HG02973 (cell line): ENCODE measurements around the gene AUTS2.
"Not testable (repeated sequence)": the region's sequence is repeated elsewhere in the genome, so short reads cannot be mapped to it uniquely, and the experiment has no call there.

Source experiments
- ATAC-seq: cut with Tn5 transposase; IDR thresholded peaks from one replicate; pipeline ENCODE4 v1.9.1; 2021; ENCODE audit warnings: moderate library complexity; ENCODE audit not compliant: unreplicated experiment

Gene AUTS2

GRCh38 chr7:70711452-70711851, 1113.2 kb downstream of the AUTS2 start:
- ATAC-seq, result no peak

- ATAC-seq, result no peak
Measured at GRCh38 chr7:70712942-70713341, 1114.7 kb downstream of the AUTS2 start.

- no peak for ATAC-seq
Measured at GRCh38 chr7:70714506-70715038, 1116.3 kb downstream of the AUTS2 start.

DNA sequence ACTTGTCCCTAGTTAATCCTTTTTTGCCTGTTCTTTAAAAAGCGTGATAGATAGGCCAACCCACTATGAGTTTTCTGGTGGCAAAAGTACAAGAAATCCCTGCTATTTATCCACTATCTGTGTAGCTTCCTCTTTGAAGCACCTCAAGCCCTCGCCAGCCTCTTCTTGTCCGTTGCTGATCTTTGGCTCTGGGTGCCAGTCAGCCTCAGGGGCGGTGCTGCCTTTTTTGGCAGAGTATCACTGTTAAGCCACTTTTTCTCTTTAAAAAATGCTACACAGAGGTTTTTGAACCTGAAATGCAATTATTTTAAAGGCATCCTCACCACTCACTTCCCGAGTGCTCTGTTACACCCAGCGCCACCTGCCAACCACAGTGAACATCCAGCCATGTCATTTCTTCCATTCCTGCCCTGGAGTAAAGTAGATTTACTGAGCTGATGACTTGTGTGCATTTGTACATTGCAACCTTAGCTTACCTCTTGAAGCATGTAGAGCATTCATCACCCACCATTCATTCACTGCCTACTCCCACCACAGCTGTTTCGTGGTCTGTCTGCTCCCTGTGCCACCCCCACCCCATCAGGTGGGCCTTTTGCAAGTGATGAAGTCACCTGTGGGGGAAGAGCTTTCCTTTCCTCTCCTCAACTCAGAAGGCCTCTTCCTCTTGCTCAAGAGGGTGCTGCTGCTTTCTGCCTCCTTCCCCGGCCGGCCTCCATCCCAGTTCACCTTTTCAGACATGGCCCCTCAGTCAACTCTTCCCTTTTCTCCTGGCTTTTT, 1119.5 kb downstream of the AUTS2 start:
- ATAC-seq, result no peak

- no peak for ATAC-seq
Measured at GRCh38 chr7:70719125-70719524, 1120.8 kb downstream of the AUTS2 start.

- ATAC-seq, result no peak
Measured at GRCh38 chr7:70720191-70720873, 1122.1 kb downstream of the AUTS2 start.

GRCh38 chr7:70721500-70721899, 1123.2 kb downstream of the AUTS2 start:
- no peak for ATAC-seq

GRCh38 chr7:70723339-70723738, 1125.1 kb downstream of the AUTS2 start:
- ATAC-seq, result no peak

GRCh38 chr7:70725448-70725847, 1127.2 kb downstream of the AUTS2 start:
- ATAC-seq, result no peak

DNA sequence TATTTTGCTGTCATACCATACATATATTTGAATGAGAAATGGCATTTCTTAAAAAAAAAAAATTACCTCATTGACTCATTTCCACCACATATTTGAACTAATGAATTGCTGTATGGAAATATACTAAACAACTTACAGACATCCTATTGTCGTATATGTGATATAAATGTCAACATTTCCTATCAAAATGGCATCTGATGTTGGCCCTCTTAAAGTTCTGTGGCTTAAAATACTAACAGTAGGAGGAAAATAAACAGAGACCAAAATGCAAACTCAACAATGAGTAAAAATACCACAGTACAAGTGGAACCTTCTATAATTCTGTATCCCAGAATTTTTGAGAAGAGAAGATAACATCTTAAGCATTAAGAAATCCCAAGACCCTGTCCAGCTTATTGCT, 1128.0 kb downstream of the AUTS2 start:
- ATAC-seq, result no peak

- ATAC-seq, result peak; percentile 48
Measured at GRCh38 chr7:70726951-70727378, 1128.7 kb downstream of the AUTS2 start.

DNA sequence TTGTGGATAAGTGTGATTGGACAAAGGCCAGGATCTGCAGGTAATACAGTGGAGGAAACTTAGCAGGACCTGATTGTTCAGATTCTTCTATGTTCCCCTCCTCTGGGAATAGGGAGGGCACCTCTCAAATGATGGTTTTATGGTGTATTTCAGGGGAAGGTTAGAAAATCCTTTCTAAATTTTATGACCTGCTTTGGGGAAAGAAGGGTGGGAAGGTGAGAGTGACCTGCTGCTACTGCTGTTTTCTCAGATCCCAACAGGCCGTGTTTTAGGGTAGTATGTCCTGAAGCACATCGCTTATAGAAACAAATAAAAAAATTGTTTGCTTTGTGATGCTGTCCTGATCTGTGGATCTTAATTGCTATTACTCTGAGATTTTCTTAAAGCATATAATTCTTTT, 1129.6 kb downstream of the AUTS2 start:
- no peak for ATAC-seq

GRCh38 chr7:70728872-70729552, 1130.7 kb downstream of the AUTS2 start:
- ATAC-seq, result no peak

GRCh38 chr7:70729553-70730157, 1131.4 kb downstream of the AUTS2 start:
- not testable (repeated sequence) for ATAC-seq

GRCh38 chr7:70730451-70731110, 1132.3 kb downstream of the AUTS2 start:
- ATAC-seq, result no peak

GRCh38 chr7:70733090-70733489, 1134.8 kb downstream of the AUTS2 start:
- ATAC-seq, result no peak

- no peak for ATAC-seq
Measured at GRCh38 chr7:70734411-70734810, 1136.1 kb downstream of the AUTS2 start.

DNA sequence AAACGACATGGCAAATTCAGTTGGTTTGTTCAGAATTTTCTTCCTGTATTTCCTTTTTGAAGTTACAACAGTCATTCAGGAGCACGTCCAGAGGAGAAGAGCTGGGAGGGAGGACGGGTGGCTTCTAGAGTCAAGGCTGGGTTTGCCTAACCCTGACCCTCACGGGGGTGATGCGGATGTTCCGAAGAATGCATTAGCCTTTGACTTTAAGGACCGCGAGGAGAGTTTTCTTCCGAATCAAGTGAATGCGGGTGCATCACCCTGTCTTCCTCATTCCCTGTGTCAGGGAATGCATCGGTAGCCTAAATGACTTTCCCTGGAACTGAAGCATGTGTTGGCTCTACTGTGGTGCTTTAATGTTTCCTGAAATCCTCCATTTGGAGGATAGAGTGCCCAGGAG, 1137.0 kb downstream of the AUTS2 start:
- ATAC-seq, result no peak

DNA sequence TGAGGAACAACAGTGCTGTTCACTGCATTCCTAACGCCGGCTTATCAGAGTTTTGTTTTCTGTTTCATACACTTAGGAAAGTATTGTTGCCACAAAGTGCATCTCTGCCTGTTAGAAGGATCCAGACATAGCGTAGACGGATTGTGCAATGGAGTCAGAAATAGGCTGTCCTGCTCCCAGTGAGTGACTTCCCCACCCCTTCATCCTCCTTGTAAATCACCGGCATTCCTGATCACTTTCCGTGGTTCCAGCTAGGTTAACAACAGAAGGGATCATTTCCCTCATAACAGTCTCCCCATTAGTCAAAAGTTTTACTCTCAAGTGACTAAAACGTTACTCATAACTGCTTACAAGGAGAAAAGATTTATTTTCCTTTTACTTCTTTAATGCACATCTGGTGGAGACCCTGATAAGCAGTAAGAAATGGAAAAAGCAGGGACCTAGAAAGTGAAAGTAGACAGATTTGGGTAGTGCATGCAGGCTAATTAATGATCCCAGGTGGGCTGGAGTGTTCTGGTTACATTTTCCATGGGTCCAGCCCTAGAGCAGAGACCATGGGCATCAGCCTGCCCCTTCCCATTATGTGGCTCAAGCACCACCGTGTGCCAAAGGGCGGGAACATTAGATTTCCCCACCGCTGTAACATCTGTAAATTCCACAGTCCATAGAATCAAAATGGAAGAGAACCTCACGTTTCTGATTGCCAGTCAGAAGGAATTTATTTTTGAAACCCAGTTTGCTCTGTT, 1138.6 kb downstream of the AUTS2 start:
- no peak for ATAC-seq
